SK-N-SH (cell line): Measurements from ENCODE around the gene RASGEF1C. TPM values are rescaled to one million over a fixed set of nuclear protein-coding genes. Genes with fewer than 3 reads are reported as not detected.

Experiments
- CTCF ChIA-PET: fragments of 300-600, 350-600 bp; formaldehyde crosslinking; extraction: SDS; loops from one replicate; lab custom pipeline; 2021; lab: Yijun Ruan, JAX
- POLR2A ChIA-PET: fragments of 350-600 bp; sonication (Branson Sonifier 250); formaldehyde crosslinking; extraction: SDS; loops from one replicate; lab custom pipeline; 2020; ENCODE audit warnings: antibody characterized with exemption, inconsistent platforms; lab: Yijun Ruan, JAX
- DNase-seq: peaks from one replicate; pipeline ENCODE4 v3.0.0; 2012
- H2AFZ ChIP-seq: fragments of 200-600 bp; sonication (generic); 2 replicates; pipeline ENCODE4 v1.8.1; 2016; ENCODE audit warnings: antibody characterized with exemption, mild to moderate bottlenecking, low read depth
- H3F3A ChIP-seq: fragments of 200-600 bp; sonication (generic); replicated peaks from 2 replicates; pipeline ENCODE3; 2016; ENCODE audit warnings: antibody characterized with exemption, mild to moderate bottlenecking; ENCODE audit not compliant: insufficient read depth
- H3K27ac ChIP-seq, 2 experiments: fragments of 200-500 bp in 1 of 2; fragments of 200-600 bp in 1 of 2; sonication (Bioruptor generic) in 1 of 2; sonication (generic), shearing (Covaris generic) in 1 of 2; 2 replicates each; pipeline versions ENCODE4 v1.5.1 to v1.6.1; 2014 to 2016; ENCODE audit warnings: low read depth in 2 of 2, inconsistent platforms in 1 of 2, low read length in 1 of 2, mild to moderate bottlenecking in 1 of 2, mixed read lengths in 1 of 2
- H3K27me3 ChIP-seq: fragments of 200-600 bp; sonication (generic), shearing (Covaris generic); 2 replicates; pipeline ENCODE4 v1.6.1; 2016; ENCODE audit warnings: mixed run types; ENCODE audit not compliant: insufficient read depth
- H3K36me3 ChIP-seq, 2 experiments: fragments of 200-500 bp in 1 of 2; fragments of 200-600 bp in 1 of 2; sonication (Bioruptor generic) in 1 of 2; sonication (generic) in 1 of 2; replicated peaks in 1 of 2; 2 replicates each; pipeline versions ENCODE3 to v1.5.1; 2014 to 2016; ENCODE audit warnings: low read length in 1 of 2, mild to moderate bottlenecking in 1 of 2; ENCODE audit not compliant: insufficient read depth in 2 of 2, control insufficient read depth in 1 of 2
- H3K4me1 ChIP-seq, 2 experiments: fragments of 200-500 bp in 1 of 2; fragments of 200-600 bp in 1 of 2; sonication (Bioruptor generic) in 1 of 2; sonication (generic), shearing (Covaris generic) in 1 of 2; 2 replicates each; pipeline versions ENCODE4 v1.5.1 to v1.6.1; 2014 to 2016; ENCODE audit warnings: low read depth in 1 of 2, low read length in 1 of 2, mixed run types in 1 of 2; ENCODE audit not compliant: insufficient read depth in 2 of 2, control insufficient read depth in 1 of 2
- H3K4me2 ChIP-seq: fragments of 200-600 bp; sonication (generic), shearing (Covaris generic); 2 replicates; pipeline ENCODE4 v1.6.1; 2017; ENCODE audit warnings: mixed run types
- H3K4me3 ChIP-seq, 2 experiments: fragments of 200-500 bp in 1 of 2; fragments of 200-600 bp in 1 of 2; sonication (Bioruptor generic) in 1 of 2; sonication (generic), shearing (Covaris generic) in 1 of 2; 2 replicates each; pipeline versions ENCODE4 v1.5.1 to v1.8.1; 2014 to 2016; ENCODE audit warnings: low read depth in 2 of 2, inconsistent platforms in 1 of 2, low read length in 1 of 2, mild to moderate bottlenecking in 1 of 2, mixed read lengths in 1 of 2, moderate library complexity in 1 of 2
- H3K79me2 ChIP-seq: fragments of 200-600 bp; sonication (generic); 2 replicates; pipeline ENCODE4 v1.8.1; 2017; ENCODE audit warnings: mild to moderate bottlenecking; ENCODE audit not compliant: insufficient read depth
- H3K9ac ChIP-seq: fragments of 200-600 bp; sonication (generic); 2 replicates; pipeline ENCODE4 v1.6.1; 2017; ENCODE audit warnings: mixed run types
- H3K9me2 ChIP-seq: fragments of 200-600 bp; sonication (generic); 2 replicates; pipeline ENCODE4 v1.6.1; 2017; ENCODE audit warnings: mixed run types
- H3K9me3 ChIP-seq: fragments of 200-600 bp; sonication (generic); 2 replicates; pipeline ENCODE4 v1.6.1; 2017; ENCODE audit warnings: mixed run types, mild to moderate bottlenecking, moderate library complexity
- H4K20me1 ChIP-seq: fragments of 200-600 bp; sonication (generic); 2 replicates; pipeline ENCODE4 v1.6.1; 2017; ENCODE audit warnings: mild to moderate bottlenecking, mixed run types; ENCODE audit not compliant: insufficient read depth
- CHD2 ChIP-seq: fragments of 150-350 bp; IDR thresholded peaks from 2 replicates; pipeline ENCODE4 v1.6.1; 2018; ENCODE audit warnings: low read length; ENCODE audit not compliant: partially characterized antibody
- FOXJ3 ChIP-seq: sonication (generic); formaldehyde crosslinking; IDR thresholded peaks from 2 replicates; pipeline ENCODE4 v1.5.1; 2020; ENCODE audit warnings: mild to moderate bottlenecking, missing genetic modification reagents
- FOXM1 ChIP-seq: IDR thresholded peaks from 2 replicates; pipeline ENCODE4 v1.4.0; 2012; ENCODE audit warnings: low read depth, mild to moderate bottlenecking
- GABPA ChIP-seq: IDR thresholded peaks from 2 replicates; pipeline ENCODE4 v1.4.0; 2012; ENCODE audit warnings: low read depth, mild to moderate bottlenecking
- IRF3 ChIP-seq: fragments of 150-350 bp; IDR thresholded peaks from 2 replicates; pipeline ENCODE4 v1.6.1; 2016; ENCODE audit warnings: mild to moderate bottlenecking, low read depth, low read length
- JUND ChIP-seq: IDR thresholded peaks from 2 replicates; pipeline ENCODE4 v1.4.0; 2012
- MAX ChIP-seq: IDR thresholded peaks from 2 replicates; pipeline ENCODE4 v1.4.0; 2012; ENCODE audit warnings: low read depth
- MEF2A ChIP-seq: IDR thresholded peaks from 2 replicates; pipeline ENCODE4 v1.4.0; 2012; ENCODE audit warnings: low read depth, borderline replicate concordance
- MXI1 ChIP-seq: IDR thresholded peaks from 2 replicates; pipeline ENCODE4 v1.6.1; 2012; ENCODE audit warnings: mild to moderate bottlenecking, low read depth, low read length, improper control_type of control experiment
- PBX3 ChIP-seq: IDR thresholded peaks from 2 replicates; pipeline ENCODE4; 2012
- RAD21 ChIP-seq: IDR thresholded peaks from 2 replicates; pipeline ENCODE4 v1.6.1; 2012; ENCODE audit warnings: mild to moderate bottlenecking, low read length
- RCOR1 ChIP-seq: fragments of 150-350 bp; IDR thresholded peaks from 2 replicates; pipeline ENCODE4 v1.6.1; 2017; ENCODE audit warnings: antibody characterized with exemption, low read length
- RFX5 ChIP-seq: IDR thresholded peaks from 2 replicates; pipeline ENCODE4 v1.6.1; 2012; ENCODE audit warnings: mild to moderate bottlenecking, improper control_type of control experiment, low read length
- SIN3A ChIP-seq: IDR thresholded peaks from 2 replicates; pipeline ENCODE4 v1.6.1; 2012; ENCODE audit warnings: low read depth, mild to moderate bottlenecking, low read length, moderate library complexity, borderline replicate concordance
- TAF1 ChIP-seq: IDR thresholded peaks from 2 replicates; pipeline ENCODE4 v1.6.1; 2012; ENCODE audit warnings: low read depth, mild to moderate bottlenecking, low read length, moderate library complexity, borderline replicate concordance
- TCF12 ChIP-seq: IDR thresholded peaks from 2 replicates; pipeline ENCODE4 v1.4.0; 2012
- USF1 ChIP-seq: IDR thresholded peaks from 2 replicates; pipeline ENCODE4 v1.4.0; 2012; ENCODE audit warnings: low read depth, borderline replicate concordance
- USF2 ChIP-seq: fragments of 150-350 bp; IDR thresholded peaks from 2 replicates; pipeline ENCODE4 v1.6.1; 2017; ENCODE audit warnings: antibody characterized with exemption, low read length, low read depth, borderline replicate concordance
- whole genome bisulfite sequencing: methylation state at CpG from one replicate; pipeline ENCODE4 v1.1.6; 2017; ENCODE audit warnings: low lambda C conversion rate; 5-methylcytosine and 5-hydroxymethylcytosine counted together
- polyA plus RNA-seq, 3 experiments: library from polyadenylated mRNA; depleted of rRNA; stranded (reverse); fragments of >200 nt; gene quantifications; 2 replicates each; pipeline ENCODE4 v1.2.3, GENCODE V29; 2012

RASGEF1C gene
- polyA plus RNA-seq, 1 of the 3 experiments (the other 2 are of a cell fraction), result not detected

- TF ChIP-seq PBX3 (no peak), JUND (no peak), IRF3 (no peak), SIN3A (no peak), GABPA (no peak), MAX (no peak), TAF1 (no peak), TCF12 (no peak), MXI1 (no peak)
These were observed 42.1 kb upstream of the RASGEF1C start (continued) for GRCh38 chr5:180251141-180251540.

GRCh38 chr5:180250329-180250728 lies 41.3 kb upstream of the RASGEF1C start:
- Histone ChIP-seq H3K36me3 (peaks cover 32 to 58% of the 10 kb centered on the region in 2 experiments), H4K20me1 (no peaks in the 10 kb centered on the region), H3K9ac (no peak overlapping the region), H3K4me3 (no peak overlapping the region), H3K27ac (no peak overlapping the region), H3K27me3 (no peaks in the 10 kb centered on the region), H3K4me1 (peaks cover 0 to 2% of the 10 kb centered on the region in 2 experiments; a peak in 1 of 4 replicates), H3K79me2 (no peaks in the 10 kb centered on the region), H3K9me3 (peaks cover 11% of the 10 kb centered on the region; the same call in 1 of the 2 replicates), H2AFZ (no peak overlapping the region), H3F3A (no peaks in the 10 kb centered on the region), H3K4me2 (no peak overlapping the region), H3K9me2 (no peaks in the 10 kb centered on the region)
- TF ChIP-seq JUND (no peak), PBX3 (no peak), SIN3A (no peak), TAF1 (no peak), RFX5 (no peak), FOXM1 (no peak), GABPA (no peak), CHD2 (no peak), USF2 (no peak), RCOR1 (no peak), MEF2A (no peak), RAD21 (no peak), USF1 (no peak), FOXJ3 (CRISPR knock-in tag) (no peak)
- WGBS, result 94% methylated on average over 2 of the region's 4 CpGs
- CTCF ChIA-PET, result no interaction called here
- POLR2A ChIA-PET, result no interaction called here
- no peak for DNase-seq
